Measurements from ENCODE around the gene ANKRD31. TPM values are rescaled to one million over a fixed set of nuclear protein-coding genes. Genes with fewer than 3 reads are reported as not detected.
"Not testable (repeated sequence)": the region's sequence is repeated elsewhere in the genome, so short reads cannot be mapped to it uniquely, and the experiment has no call there.

The ANKRD31 gene
- total RNA-seq, 1 experiment from 2014 or later, result 0.11 TPM

GRCh38 chr5:75225506-75225905 lies 11.2 kb downstream of the ANKRD31 start:
- Histone ChIP-seq H3K14ac (ENCODE audit: insufficient read depth, low read length) (no peak overlapping the region), H2BK120ac (ENCODE audit: low read depth, low read length, poor library complexity, severe bottlenecking) (no peak overlapping the region), H3K9ac (ENCODE audit: extremely low read depth, insufficient read length, low read length) (no peak overlapping the region), H4K20me1 (ENCODE audit: control insufficient read depth, insufficient read depth, insufficient read length) (no peaks in the 10 kb centered on the region), H3K4me2 (ENCODE audit: insufficient read depth, insufficient read length, low read length) (no peak overlapping the region), H3K27ac (ENCODE audit: insufficient read length, low read depth, low read length) (no peak overlapping the region), H3K79me1 (ENCODE audit: insufficient read depth, low read depth, low read length, poor library complexity, severe bottlenecking) (no peaks in the 10 kb centered on the region), H3K23me2 (ENCODE audit: insufficient read length, low read depth, low read length, poor library complexity, severe bottlenecking) (no peaks in the 10 kb centered on the region), H3K23ac (ENCODE audit: insufficient read length, low read depth, low read length) (no peak overlapping the region), H3K27me3 (ENCODE audit: insufficient read depth, low read length) (no peaks in the 10 kb centered on the region), H3K79me2 (ENCODE audit: insufficient read depth, low read length) (no peaks in the 10 kb centered on the region), H2BK5ac (ENCODE audit: insufficient read length, low read length) (no peak overlapping the region), H2AFZ (ENCODE audit: low read length) (no peak overlapping the region), H3K4me1 (ENCODE audit: insufficient read depth, low read length) (no peaks in the 10 kb centered on the region), H3K4ac (ENCODE audit: low read depth, low read length) (no peak overlapping the region), H2BK12ac (ENCODE audit: insufficient read length, low read depth, low read length) (no peak overlapping the region), H4K8ac (replicated peaks; ENCODE audit: insufficient read length, low read depth, low read length) (no peak overlapping the region), H3K18ac (ENCODE audit: insufficient read length, low read depth, low read length) (no peak overlapping the region), H4K91ac (ENCODE audit: insufficient read length, low read depth, low read length) (no peak overlapping the region), H2AK5ac (ENCODE audit: insufficient read length, low read length) (no peak overlapping the region), H2BK15ac (ENCODE audit: low read depth, low read length) (no peak overlapping the region), H3T11ph (ENCODE audit: low read length) (no peak overlapping the region), H2BK20ac (ENCODE audit: low read depth, low read length, poor library complexity, severe bottlenecking) (no peak overlapping the region), H4K5ac (ENCODE audit: insufficient read length, low read depth, low read length) (no peak overlapping the region), H3K9me3 (ENCODE audit: control insufficient read depth, low read depth, low read length) (no peaks in the 10 kb centered on the region), H3K56ac (ENCODE audit: insufficient read length, low read depth, low read length) (no peak overlapping the region)
- Mint-ChIP-seq H3K27me3 (ENCODE audit: low read depth) (no peaks in the 10 kb centered on the region), H3K4me3 (no peak overlapping the region), H3K36me3 (ENCODE audit: insufficient read depth in 1 of 3, low read depth in 3 of 3) (no peaks in the 10 kb centered on the region; a peak in 1 of 7 replicates), H3K9me3 (peaks cover 0 to 5% of the 10 kb centered on the region in 2 experiments; a peak in 2 of 5 replicates), H3K4me1 (no peaks in the 10 kb centered on the region), H3K27ac (no peak overlapping the region; a peak in 1 of 7 replicates)
- TF ChIP-seq CTCF (conservative IDR thresholded peaks at IDR 0.05), result no peak
- DNase-seq, result no peak

GRCh38 chr5:75220787-75221186 lies 15.9 kb downstream of the ANKRD31 start:
- H2BK5ac ChIP-seq (ENCODE audit: insufficient read length, low read length); H3K9ac ChIP-seq (ENCODE audit: extremely low read depth, insufficient read length, low read length); H3K56ac ChIP-seq (ENCODE audit: insufficient read length, low read depth, low read length); H2BK120ac ChIP-seq (ENCODE audit: low read depth, low read length, poor library complexity, severe bottlenecking); H4K91ac ChIP-seq (ENCODE audit: insufficient read length, low read depth, low read length); H4K8ac ChIP-seq (replicated peaks; ENCODE audit: insufficient read length, low read depth, low read length); DNase-seq; H3K4me1 ChIP-seq (ENCODE audit: insufficient read depth, low read length); H3K27me3 ChIP-seq (ENCODE audit: insufficient read depth, low read length); H2BK12ac ChIP-seq (ENCODE audit: insufficient read length, low read depth, low read length); H3K79me2 ChIP-seq (ENCODE audit: insufficient read depth, low read length); H3K23me2 ChIP-seq (ENCODE audit: insufficient read length, low read depth, low read length, poor library complexity, severe bottlenecking); H4K5ac ChIP-seq (ENCODE audit: insufficient read length, low read depth, low read length); H4K20me1 ChIP-seq (ENCODE audit: control insufficient read depth, insufficient read depth, insufficient read length); H3K18ac ChIP-seq (ENCODE audit: insufficient read length, low read depth, low read length); H3K9me3 ChIP-seq (ENCODE audit: control insufficient read depth, low read depth, low read length); H3K14ac ChIP-seq (ENCODE audit: insufficient read depth, low read length); H3K27ac ChIP-seq (ENCODE audit: insufficient read length, low read depth, low read length); H3T11ph ChIP-seq (ENCODE audit: low read length); H3K4ac ChIP-seq (ENCODE audit: low read depth, low read length); H2BK15ac ChIP-seq (ENCODE audit: low read depth, low read length); H3K27ac Mint-ChIP-seq; H3K27me3 Mint-ChIP-seq (ENCODE audit: low read depth); H3K23ac ChIP-seq (ENCODE audit: insufficient read length, low read depth, low read length); H3K4me1 Mint-ChIP-seq; H2BK20ac ChIP-seq (ENCODE audit: low read depth, low read length, poor library complexity, severe bottlenecking); H3K4me3 Mint-ChIP-seq; H2AFZ ChIP-seq (ENCODE audit: low read length); H3K79me1 ChIP-seq (ENCODE audit: insufficient read depth, low read depth, low read length, poor library complexity, severe bottlenecking); H2AK5ac ChIP-seq (ENCODE audit: insufficient read length, low read length); H3K4me2 ChIP-seq (ENCODE audit: insufficient read depth, insufficient read length, low read length): not testable (repeated sequence)
- WGBS (ENCODE audit: extremely low coverage, insufficient read length, low lambda C conversion rate), result no CpG with 5 or more reads among the region's 2 CpGs
- Mint-ChIP-seq H3K36me3 (ENCODE audit: insufficient read depth in 1 of 3, low read depth in 3 of 3) (peaks cover 3 to 11% (median 5%) of the 10 kb centered on the region in 3 experiments; a peak in 3 of 7 replicates), H3K9me3 (peaks cover 8 to 15% of the 10 kb centered on the region in 2 experiments; a peak in 4 of 5 replicates)
